ENCODE results near the gene LILRA5. TPM values are rescaled to one million over a fixed set of nuclear protein-coding genes. Genes with fewer than 3 reads are reported as not detected.

The LILRA5 gene
- total RNA-seq, 1 experiment from 2014 or later = not detected

DNA sequence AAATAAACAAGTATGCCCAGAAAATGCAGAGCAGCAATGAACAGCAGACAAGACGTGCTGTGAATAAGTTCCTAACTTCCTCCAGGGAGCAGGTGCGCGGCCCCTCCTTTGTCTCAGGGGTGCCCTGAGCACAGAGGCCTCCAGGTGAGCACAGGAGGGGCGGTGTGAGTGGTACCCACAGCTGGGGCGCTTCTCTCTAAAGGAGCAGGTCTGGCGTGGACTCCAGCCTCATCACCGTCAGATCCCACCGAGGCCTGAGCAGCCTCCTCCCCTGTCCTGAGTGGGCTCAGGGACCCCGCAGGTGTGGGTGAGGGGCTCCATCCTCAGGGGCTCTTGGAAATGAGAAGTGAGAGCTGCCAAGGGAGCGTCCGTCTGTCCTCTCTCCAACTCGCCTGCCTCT lies 3.2 kb downstream of the LILRA5 start:
- BruUV-seq (replicated peaks) = no TSS peak
- CTCF ChIA-PET = no interaction called here

GRCh38 chr19:54307389-54308020 lies 5.5 kb downstream of the LILRA5 start:
- TF ChIP-seq CTCF (IDR thresholded peaks at IDR 0.05; ENCODE audit: unreplicated experiment) = no peak
- no peak overlapping the region for H3K27ac Mint-ChIP-seq (ENCODE audit: unreplicated experiment)
- peaks cover 5% of the 10 kb centered on the region for H3K9me3 Mint-ChIP-seq (ENCODE audit: low read depth, unreplicated experiment)
- H3K36me3 Mint-ChIP-seq (ENCODE audit: insufficient read depth, unreplicated experiment) = no peaks in the 10 kb centered on the region
- no peaks in the 10 kb centered on the region for H3K4me1 Mint-ChIP-seq (ENCODE audit: low read depth, unreplicated experiment)
- intact Hi-C loops (cut with micrococcal nuclease; ENCODE audit: unreplicated experiment) = no loop called here
- CTCF ChIA-PET = no interaction called here
- no peak for DNase-seq
- peaks cover 82% of the 10 kb centered on the region for H3K27me3 Mint-ChIP-seq (ENCODE audit: unreplicated experiment)
- no TSS peak for BruUV-seq (replicated peaks)
- no peak overlapping the region for H3K4me3 Mint-ChIP-seq (ENCODE audit: low read depth, unreplicated experiment)

More for the DNA sequence above, 3.2 kb downstream of the LILRA5 start:
- Mint-ChIP-seq H3K27ac (ENCODE audit: unreplicated experiment) (no peak overlapping the region), H3K9me3 (ENCODE audit: low read depth, unreplicated experiment) (peaks cover 3% of the 10 kb centered on the region), H3K4me1 (ENCODE audit: low read depth, unreplicated experiment) (no peaks in the 10 kb centered on the region), H3K4me3 (ENCODE audit: low read depth, unreplicated experiment) (no peak overlapping the region), H3K27me3 (ENCODE audit: unreplicated experiment) (peaks cover 84% of the 10 kb centered on the region), H3K36me3 (ENCODE audit: insufficient read depth, unreplicated experiment) (no peaks in the 10 kb centered on the region)
- TF ChIP-seq CTCF (IDR thresholded peaks at IDR 0.05; ENCODE audit: unreplicated experiment) = no peak
- intact Hi-C loops (cut with micrococcal nuclease; ENCODE audit: unreplicated experiment) = no loop called here
- no peak for DNase-seq

DNA sequence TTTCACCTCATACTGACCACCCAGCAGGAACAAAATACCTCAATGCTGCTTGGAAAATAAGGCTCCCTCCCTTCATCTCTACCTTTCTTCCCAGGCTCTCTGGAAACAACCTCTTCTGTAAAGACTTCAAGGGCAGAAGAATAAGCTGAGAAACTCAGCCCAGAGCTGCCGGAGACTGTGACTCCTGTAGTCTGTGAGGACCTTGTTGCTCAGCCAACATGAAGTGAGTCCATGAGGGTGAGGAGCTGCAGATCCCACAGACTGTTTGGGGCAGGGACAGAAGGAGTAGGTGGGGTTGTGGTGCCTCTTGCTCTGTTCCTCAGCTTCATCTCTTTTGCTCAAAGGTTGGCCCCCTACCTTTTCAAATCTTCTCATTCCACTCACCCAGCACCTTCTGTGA lies 7.8 kb downstream of the LILRA5 start:
- no TSS peak for BruUV-seq (replicated peaks)
- H3K27ac Mint-ChIP-seq (ENCODE audit: unreplicated experiment) = no peak overlapping the region
- no peak overlapping the region for H3K4me3 Mint-ChIP-seq (ENCODE audit: low read depth, unreplicated experiment)
- peaks cover 82% of the 10 kb centered on the region for H3K27me3 Mint-ChIP-seq (ENCODE audit: unreplicated experiment)
- H3K9me3 Mint-ChIP-seq (ENCODE audit: low read depth, unreplicated experiment) = peaks cover 5% of the 10 kb centered on the region
- no peak for TF ChIP-seq CTCF (IDR thresholded peaks at IDR 0.05; ENCODE audit: unreplicated experiment)
- no peak for DNase-seq
- H3K4me1 Mint-ChIP-seq (ENCODE audit: low read depth, unreplicated experiment) = no peaks in the 10 kb centered on the region
- no peaks in the 10 kb centered on the region for H3K36me3 Mint-ChIP-seq (ENCODE audit: insufficient read depth, unreplicated experiment)
- intact Hi-C loops (cut with micrococcal nuclease; ENCODE audit: unreplicated experiment) = no loop called here
- CTCF ChIA-PET = interaction anchor here (0.6 kb wide), 1 partner anchor 701 kb away, joined by 4 read pairs; no protein-coding TSS in a partner anchor

DNA sequence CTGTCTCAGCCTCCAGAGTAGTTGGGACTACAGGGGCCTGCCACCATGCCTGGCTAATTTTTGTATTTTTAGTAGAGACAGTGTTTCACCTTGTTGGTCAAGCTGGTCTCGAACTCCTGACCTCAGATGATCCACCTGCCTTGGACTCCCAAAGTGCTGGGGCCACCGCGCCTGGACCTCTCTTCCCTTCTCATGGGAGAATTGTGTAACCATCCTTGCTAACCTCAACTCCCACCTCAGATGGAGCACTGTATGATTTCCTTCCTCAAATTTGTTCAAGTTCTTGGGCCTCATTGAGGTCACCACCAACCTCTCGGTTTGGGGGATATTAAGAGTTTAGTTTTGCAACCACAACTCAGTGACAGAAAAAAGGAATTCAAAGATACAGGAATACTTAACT lies 10.7 kb downstream of the LILRA5 start:
- no TSS peak for BruUV-seq (replicated peaks)
- Mint-ChIP-seq H3K27ac (ENCODE audit: unreplicated experiment) (no peak overlapping the region), H3K9me3 (ENCODE audit: low read depth, unreplicated experiment) (peaks cover 5% of the 10 kb centered on the region), H3K4me3 (ENCODE audit: low read depth, unreplicated experiment) (no peak overlapping the region), H3K4me1 (ENCODE audit: low read depth, unreplicated experiment) (no peaks in the 10 kb centered on the region), H3K36me3 (ENCODE audit: insufficient read depth, unreplicated experiment) (no peaks in the 10 kb centered on the region), H3K27me3 (ENCODE audit: unreplicated experiment) (peaks cover 98% of the 10 kb centered on the region)
- intact Hi-C loops (cut with micrococcal nuclease; ENCODE audit: unreplicated experiment) = no loop called here
- DNase-seq = no peak
- CTCF ChIA-PET = no interaction called here
- TF ChIP-seq CTCF (IDR thresholded peaks at IDR 0.05; ENCODE audit: unreplicated experiment) = no peak

Measured in Calu3 (cell line).